ENCODE measurements around the gene MAPK9.

GRCh38 chr5:180204276-180204819 lies 87.5 kb downstream of the MAPK9 start:
- TF ChIP-seq CTCF (IDR thresholded peaks at IDR 0.05), result no peak
- TF ChIP-seq POLR2AphosphoS5 (IDR thresholded peaks at IDR 0.05), result no peak
- no peak for TF ChIP-seq POLR2A (IDR thresholded peaks at IDR 0.05)
